Measurements from ENCODE around the gene TAP2.
A peak's percentile ranks its signal among the peaks of the same experiment; 100 is the strongest.
"Not testable (repeated sequence)": the region's sequence is repeated elsewhere in the genome, so short reads cannot be mapped to it uniquely, and the experiment has no call there.

Gene TAP2

GRCh38 chr6:32879691-32880090, 41.2 kb upstream of the TAP2 start:
- H3K4me3 ChIP-seq (replicated peaks; ENCODE audit: low read depth, low read length): no peak overlapping the region
- no peak for DNase-seq (ENCODE audit: extremely low read depth, low read depth)
- TF ChIP-seq CTCF (IDR thresholded peaks at IDR 0.05; ENCODE audit: low read depth, low read length, missing control alignments): no peak

GRCh38 chr6:32876603-32877002, 38.1 kb upstream of the TAP2 start:
- no peak overlapping the region for H3K4me3 ChIP-seq (replicated peaks; ENCODE audit: low read depth, low read length)
- no peak for TF ChIP-seq CTCF (IDR thresholded peaks at IDR 0.05; ENCODE audit: low read depth, low read length, missing control alignments)
- DNase-seq (ENCODE audit: extremely low read depth, low read depth): no peak

- not testable (repeated sequence) for H3K4me3 ChIP-seq (replicated peaks; ENCODE audit: low read depth, low read length)
Measured at GRCh38 chr6:32873947-32874346, 35.4 kb upstream of the TAP2 start.

GRCh38 chr6:32868257-32868788, 29.8 kb upstream of the TAP2 start:
- no peak overlapping the region for H3K4me3 ChIP-seq (replicated peaks; ENCODE audit: low read depth, low read length)
- no peak for DNase-seq (ENCODE audit: extremely low read depth, low read depth)
- TF ChIP-seq CTCF (IDR thresholded peaks at IDR 0.05; ENCODE audit: low read depth, low read length, missing control alignments): peak; percentile 90

More at GRCh38 chr6:32873947-32874346, 35.4 kb upstream of the TAP2 start:
- DNase-seq (ENCODE audit: extremely low read depth, low read depth): not testable (repeated sequence)

GRCh38 chr6:32867554-32868256, 29.2 kb upstream of the TAP2 start:
- TF ChIP-seq CTCF (IDR thresholded peaks at IDR 0.05; ENCODE audit: low read depth, low read length, missing control alignments): no peak
- H3K4me3 ChIP-seq (replicated peaks; ENCODE audit: low read depth, low read length): no peak overlapping the region
- DNase-seq (ENCODE audit: extremely low read depth, low read depth): no peak

- TF ChIP-seq CTCF (IDR thresholded peaks at IDR 0.05; ENCODE audit: low read depth, low read length, missing control alignments): no peak
- H3K4me3 ChIP-seq (replicated peaks; ENCODE audit: low read depth, low read length): no peak overlapping the region
- DNase-seq (ENCODE audit: extremely low read depth, low read depth): no peak
Measured at GRCh38 chr6:32867022-32867477, 28.5 kb upstream of the TAP2 start.

GRCh38 chr6:32865724-32866443, 27.3 kb upstream of the TAP2 start:
- no peak for DNase-seq (ENCODE audit: extremely low read depth, low read depth)
- no peak overlapping the region for H3K4me3 ChIP-seq (replicated peaks; ENCODE audit: low read depth, low read length)
- no peak for TF ChIP-seq CTCF (IDR thresholded peaks at IDR 0.05; ENCODE audit: low read depth, low read length, missing control alignments)

All from HFF-Myc (cell line).